Upper lobe of right lung (tissue), 1 donor: ENCODE data around the gene AMN. TPM values are rescaled to one million over a fixed set of nuclear protein-coding genes. Genes with fewer than 3 reads are reported as not detected.

Experiments
- ATAC-seq: fragments of 200-7000 bp; cut with Tn5 transposase; one replicate; pipeline ENCODE4 v1.9.1; 2020; ENCODE audit warnings: mild to moderate bottlenecking, moderate library complexity
- DNase-seq: peaks from one replicate; pipeline ENCODE4 v3.0.0-alpha.2; 2020
- H3K27ac ChIP-seq: fragments of 200-600 bp; one replicate; pipeline ENCODE4 v1.8.0; 2022
- H3K27me3 ChIP-seq: fragments of 200-600 bp; one replicate; pipeline ENCODE4 v1.8.0; 2022; ENCODE audit warnings: mild to moderate bottlenecking
- H3K36me3 ChIP-seq: fragments of 200-600 bp; one replicate; pipeline ENCODE4 v1.8.0; 2022
- H3K4me1 ChIP-seq: fragments of 200-600 bp; one replicate; pipeline ENCODE4 v1.8.0; 2022
- H3K4me3 ChIP-seq: fragments of 200-600 bp; one replicate; pipeline ENCODE4 v1.8.0; 2022; ENCODE audit warnings: mild to moderate bottlenecking
- H3K9me3 ChIP-seq: fragments of 200-600 bp; one replicate; pipeline ENCODE4 v1.8.0; 2022
- CTCF ChIP-seq: fragments of 200-600 bp; IDR thresholded peaks from one replicate; pipeline ENCODE4 v1.8.0; 2022; ENCODE audit warnings: antibody characterized with exemption
- intact Hi-C: fragments of 100-400 bp; cut with DNase I; formaldehyde crosslinking; loops from one replicate; pipeline ENCODE4 v1.11.0; 2022
- total RNA-seq: library from RNA; stranded (reverse); fragmentation: NEBNext Ultra II Directional; extraction: Animal tissue kit (Norgen Biotek cat#: 25700); gene quantifications from one replicate; pipeline ENCODE4 v1.2.1, GENCODE V29; 2021
- donor health status: DM: no; HTN: yes; CAD: no; lungs with severe emphysema.

AMN gene
- total RNA-seq, 1 donor from 2014 or later: 19.8 TPM

DNA sequence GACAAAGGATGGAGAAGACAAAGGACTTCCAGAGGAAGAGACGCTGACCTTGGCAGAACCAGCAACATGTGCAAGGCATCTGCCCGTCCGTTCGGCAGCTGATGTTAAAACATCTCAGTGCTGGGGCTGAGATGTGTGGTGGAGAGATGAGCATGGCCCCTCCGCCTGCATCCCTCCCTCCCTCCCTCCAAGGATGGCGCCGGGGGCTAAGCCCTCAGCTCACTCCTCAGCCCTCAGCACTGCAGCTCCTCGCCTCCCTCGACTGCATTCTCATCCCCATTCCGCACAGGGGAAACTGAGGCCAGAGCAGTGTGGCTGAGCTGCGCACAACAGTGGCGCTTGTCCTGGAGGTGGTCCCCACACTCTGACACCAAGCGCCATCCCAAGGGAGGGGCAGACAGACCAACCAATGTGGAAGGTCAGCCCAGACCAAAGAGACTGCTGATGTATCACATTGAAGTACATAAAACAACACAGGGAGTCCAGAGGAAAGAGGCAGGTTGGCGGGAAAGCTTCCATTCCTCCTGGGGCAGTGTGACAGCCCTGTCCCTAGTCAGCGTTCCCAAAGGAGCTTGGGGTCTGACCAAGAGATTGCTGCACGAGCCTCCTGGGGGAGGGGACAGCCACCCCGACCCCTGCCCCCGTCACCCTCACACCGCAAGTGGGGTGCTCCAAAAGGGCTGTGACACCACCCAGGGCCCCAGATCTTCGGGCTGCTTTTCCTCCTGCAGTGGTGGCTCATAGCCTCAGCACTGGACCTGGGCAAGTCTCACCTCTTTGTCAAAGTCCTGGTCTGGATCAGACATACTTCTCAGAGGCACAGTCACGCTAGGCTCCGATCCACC is 15.1 kb downstream of the AMN start:
- no peaks in the 10 kb centered on the region for H3K9me3 ChIP-seq
- no peak for TF ChIP-seq CTCF
- H3K4me1 ChIP-seq: peaks cover 4% of the 10 kb centered on the region
- DNase-seq: no peak
- ATAC-seq: no peak
- H3K27ac ChIP-seq: no peak overlapping the region
- peaks cover 64% of the 10 kb centered on the region for H3K36me3 ChIP-seq
- no peaks in the 10 kb centered on the region for H3K27me3 ChIP-seq
- H3K4me3 ChIP-seq: no peak overlapping the region
- intact Hi-C loops: no loop called here

DNA sequence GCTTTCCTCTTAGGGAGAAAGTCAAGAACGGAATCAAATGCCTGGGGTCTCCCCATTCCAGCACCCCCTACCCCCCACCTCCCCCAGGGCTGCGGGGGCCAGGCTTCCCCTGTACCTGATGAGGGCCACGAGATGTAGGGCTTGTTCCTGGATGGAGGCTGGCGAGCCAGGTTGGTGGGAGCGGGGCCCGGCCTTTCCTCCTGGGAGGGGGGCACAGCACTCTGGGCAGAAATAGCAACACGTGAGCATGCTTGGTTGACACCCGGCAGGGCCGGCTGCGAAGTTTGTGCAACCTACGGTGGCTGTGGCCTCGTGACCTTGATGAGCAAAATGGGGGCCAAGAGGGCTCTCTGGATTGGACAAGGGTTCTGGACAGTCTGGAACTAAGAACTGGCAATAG is 15.7 kb downstream of the AMN start:
- DNase-seq (no peak), ATAC-seq (no peak)
- H3K4me3 ChIP-seq: no peak overlapping the region
- H3K36me3 ChIP-seq: peaks cover 67% of the 10 kb centered on the region
- H3K4me1 ChIP-seq: peaks cover 4% of the 10 kb centered on the region
- no peak overlapping the region for H3K27ac ChIP-seq
- no peaks in the 10 kb centered on the region for H3K27me3 ChIP-seq
- intact Hi-C loops: no loop called here
- no peak for TF ChIP-seq CTCF
- H3K9me3 ChIP-seq: no peaks in the 10 kb centered on the region

DNA sequence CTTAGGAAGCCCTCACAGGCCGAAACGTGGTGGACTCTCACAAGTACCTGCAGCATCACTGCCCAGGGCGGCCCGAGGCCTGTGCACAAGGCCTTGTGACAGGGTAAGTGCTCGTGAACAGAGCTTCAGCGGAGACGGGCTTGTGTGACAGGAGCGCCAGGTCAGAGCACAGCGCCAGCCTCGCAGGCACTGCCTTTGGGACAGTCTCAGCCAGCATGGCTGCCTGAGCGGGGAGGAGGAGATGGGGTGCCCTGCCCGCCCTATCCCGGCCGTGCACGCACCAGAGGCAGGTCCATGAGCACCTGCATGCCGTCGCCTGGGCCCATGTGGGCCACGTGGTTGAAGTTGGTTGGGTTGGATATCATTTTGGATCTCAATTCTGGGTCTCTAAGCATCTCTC is 16.9 kb downstream of the AMN start:
- Histone ChIP-seq H3K4me1 (peaks cover 4% of the 10 kb centered on the region), H3K27me3 (no peaks in the 10 kb centered on the region), H3K9me3 (no peaks in the 10 kb centered on the region), H3K36me3 (peaks cover 67% of the 10 kb centered on the region), H3K4me3 (no peak overlapping the region), H3K27ac (no peak overlapping the region)
- ATAC-seq: peak; percentile 5
- no peak for DNase-seq
- intact Hi-C loops: no loop called here
- no peak for TF ChIP-seq CTCF

GRCh38 chr14:102939820-102940561 is 17.5 kb downstream of the AMN start:
- no peaks in the 10 kb centered on the region for H3K27me3 ChIP-seq
- ATAC-seq (peak; percentile 87), DNase-seq (peak; percentile 94)
- H3K36me3 ChIP-seq: peaks cover 72% of the 10 kb centered on the region
- no peak for TF ChIP-seq CTCF
- H3K27ac ChIP-seq: no peak overlapping the region
- intact Hi-C loops: no loop called here
- no peak overlapping the region for H3K4me3 ChIP-seq
- H3K9me3 ChIP-seq: no peaks in the 10 kb centered on the region
- H3K4me1 ChIP-seq: peaks cover 4% of the 10 kb centered on the region

DNA sequence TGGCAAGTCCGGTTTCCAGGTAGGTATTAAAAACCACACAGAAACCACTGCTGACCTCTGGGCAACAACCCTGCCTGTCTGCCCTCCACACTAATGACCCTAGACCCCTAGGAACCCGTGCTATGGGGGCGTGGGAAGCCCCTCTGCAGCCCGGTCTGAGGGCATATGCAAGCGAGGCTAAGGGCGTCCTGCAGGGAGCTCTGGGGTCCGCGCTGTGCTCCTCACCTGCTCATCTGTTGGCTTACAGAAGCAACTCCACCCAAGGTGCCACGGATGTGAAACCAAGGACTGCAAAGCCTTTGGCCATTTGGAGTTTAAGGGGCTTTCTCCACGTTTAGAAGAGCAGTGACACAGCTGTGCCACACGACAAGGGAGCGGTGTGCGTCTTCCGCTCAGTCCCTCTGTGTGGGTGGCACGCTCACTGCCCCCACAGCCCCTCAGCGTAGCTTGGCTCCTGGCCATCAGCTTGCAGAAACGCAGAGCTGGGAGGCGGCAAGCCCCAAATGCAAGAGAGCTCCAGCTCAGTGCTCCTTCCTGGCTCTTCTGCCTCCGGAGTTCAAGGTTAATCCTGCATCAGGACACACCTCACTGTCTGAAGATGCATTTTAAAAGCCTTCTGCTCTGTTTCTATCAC is 18.4 kb downstream of the AMN start:
- Histone ChIP-seq H3K27ac (peak overlapping the region; percentile 24), H3K4me1 (peaks cover 4% of the 10 kb centered on the region), H3K9me3 (no peaks in the 10 kb centered on the region), H3K27me3 (no peaks in the 10 kb centered on the region), H3K36me3 (peaks cover 81% of the 10 kb centered on the region), H3K4me3 (no peak overlapping the region)
- intact Hi-C loops: no loop called here
- no peak for ATAC-seq
- no peak for TF ChIP-seq CTCF
- DNase-seq: no peak
